HG03135 (cell line): ENCODE data around the gene ACTG2.
"Not testable (repeated sequence)": the region's sequence is repeated elsewhere in the genome, so short reads cannot be mapped to it uniquely, and the experiment has no call there.

Source experiments
- ATAC-seq: cut with Tn5 transposase; IDR thresholded peaks from one replicate; pipeline ENCODE4 v1.9.1; 2021; ENCODE audit warnings: mild to moderate bottlenecking, moderate library complexity; ENCODE audit not compliant: unreplicated experiment

The ACTG2 gene

DNA sequence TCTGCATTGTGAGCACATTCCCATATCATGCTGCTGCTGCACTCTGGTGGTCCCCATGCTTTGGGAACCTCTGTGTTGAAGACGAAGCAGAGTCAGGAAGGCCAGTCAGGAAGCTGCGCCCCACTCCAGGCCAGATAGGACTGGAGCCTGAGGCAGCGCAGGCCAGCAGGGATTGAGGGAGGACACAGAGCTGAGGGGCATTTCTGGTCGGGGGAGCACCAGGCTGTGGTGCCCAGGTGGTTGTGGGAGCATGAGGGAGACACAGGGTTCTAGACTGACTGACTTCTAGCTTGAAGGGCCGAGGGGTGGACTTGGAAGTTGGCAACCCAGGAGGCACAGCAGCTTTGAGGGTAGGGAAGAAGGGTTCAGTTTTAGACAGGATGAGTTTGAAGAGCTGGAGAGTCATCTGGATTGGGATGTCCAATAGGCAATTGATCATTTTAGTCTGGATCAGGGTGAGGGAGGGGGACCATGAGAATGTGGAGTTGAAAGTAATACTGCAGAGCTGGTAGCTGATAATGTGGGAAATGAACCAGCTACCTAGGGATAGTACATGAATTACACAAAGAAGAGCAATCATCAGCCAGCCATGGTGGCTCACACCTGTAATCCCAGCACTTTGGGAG is 1.4 kb upstream of the ACTG2 start:
- ATAC-seq: no peak

DNA sequence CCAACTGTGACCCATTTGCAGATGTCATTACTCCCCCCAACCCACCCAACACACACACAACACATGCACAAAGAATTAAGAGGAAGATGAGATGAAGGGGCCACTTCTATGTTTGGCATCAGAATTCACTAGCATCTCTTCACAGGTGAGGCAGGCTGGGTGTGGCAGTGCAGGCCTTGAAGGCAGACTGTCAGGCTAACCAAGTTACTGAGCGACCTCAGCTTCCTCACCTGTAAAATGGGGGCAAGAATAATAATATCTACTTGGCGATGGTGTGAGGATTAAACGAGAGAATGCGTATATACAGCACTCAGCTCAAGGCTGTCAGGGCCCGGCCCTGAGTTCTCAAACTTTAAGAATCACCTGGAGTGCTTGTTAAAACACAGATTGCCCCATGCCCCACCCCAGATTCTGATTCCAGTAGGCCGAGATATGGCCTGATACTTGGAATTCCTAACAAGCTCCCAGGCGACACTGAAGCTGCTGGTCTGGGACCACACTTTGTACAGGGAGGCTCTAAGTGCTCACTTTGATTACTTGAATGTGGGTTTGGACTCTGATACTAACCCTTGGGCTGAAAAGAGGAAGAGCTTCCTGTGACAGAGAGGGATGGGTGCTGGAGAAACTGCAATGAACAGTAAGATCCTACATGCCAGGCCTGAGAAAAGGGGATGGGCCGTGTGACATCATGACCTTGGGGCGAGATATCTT is 1.1 kb downstream of the ACTG2 start:
- ATAC-seq: no peak

DNA sequence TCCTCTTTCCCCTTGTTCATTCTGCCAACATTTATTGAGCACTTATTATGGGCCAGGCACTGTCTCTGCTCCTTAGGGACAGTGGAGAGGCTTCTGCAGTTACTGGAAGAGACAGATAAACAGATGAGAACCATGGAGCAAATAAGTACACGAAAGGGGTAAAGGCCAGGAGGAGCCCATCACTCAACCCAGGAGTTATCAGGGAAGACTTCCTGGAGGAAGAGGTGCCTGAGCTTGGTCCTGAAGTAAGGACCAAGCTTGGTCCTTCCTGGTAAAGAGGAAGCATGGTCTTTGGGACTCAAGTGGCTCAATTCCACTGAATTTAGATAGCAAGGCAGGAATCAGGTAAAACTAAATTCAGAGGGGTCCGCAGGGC is 1.7 kb downstream of the ACTG2 start:
- no peak for ATAC-seq

DNA sequence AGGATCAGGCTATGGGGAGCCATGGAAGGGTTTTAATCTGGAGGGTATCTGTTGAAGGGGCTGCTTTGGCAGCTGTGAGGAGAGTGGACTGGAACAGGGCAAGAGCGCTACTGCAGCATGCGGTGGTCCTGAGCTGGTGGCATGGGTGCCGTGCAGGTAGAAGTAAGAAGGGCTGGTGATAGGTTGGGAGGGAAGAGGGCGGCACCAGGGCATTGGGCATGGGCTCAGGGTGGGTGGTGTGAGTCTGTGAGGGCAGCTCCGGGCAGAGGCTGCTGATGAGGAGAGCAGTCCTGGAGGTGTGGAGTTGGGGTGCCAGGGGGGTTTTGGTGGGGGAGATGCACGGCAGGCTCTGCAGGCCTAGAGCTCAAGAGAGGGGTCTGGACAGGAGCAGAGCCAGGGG is 2.1 kb downstream of the ACTG2 start:
- ATAC-seq: no peak

DNA sequence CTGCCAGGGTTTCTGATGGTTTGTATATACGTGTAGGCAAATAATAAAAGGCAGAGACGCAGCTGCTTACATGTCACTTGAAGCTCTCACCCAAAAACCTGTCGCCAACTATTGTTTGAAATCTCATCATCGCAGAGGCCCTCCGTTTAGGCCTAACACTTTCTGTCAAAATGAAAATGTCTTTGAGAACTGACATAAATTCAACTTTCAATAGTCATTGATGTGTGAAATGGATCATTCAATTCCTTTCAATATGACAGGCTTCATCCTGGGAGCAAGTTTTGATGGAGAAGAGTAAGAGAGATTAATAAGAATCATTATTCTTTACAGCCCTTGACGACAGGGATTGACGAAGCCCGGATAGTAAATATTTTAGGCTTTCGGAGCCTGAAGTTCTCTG is 2.7 kb downstream of the ACTG2 start:
- no peak for ATAC-seq

DNA sequence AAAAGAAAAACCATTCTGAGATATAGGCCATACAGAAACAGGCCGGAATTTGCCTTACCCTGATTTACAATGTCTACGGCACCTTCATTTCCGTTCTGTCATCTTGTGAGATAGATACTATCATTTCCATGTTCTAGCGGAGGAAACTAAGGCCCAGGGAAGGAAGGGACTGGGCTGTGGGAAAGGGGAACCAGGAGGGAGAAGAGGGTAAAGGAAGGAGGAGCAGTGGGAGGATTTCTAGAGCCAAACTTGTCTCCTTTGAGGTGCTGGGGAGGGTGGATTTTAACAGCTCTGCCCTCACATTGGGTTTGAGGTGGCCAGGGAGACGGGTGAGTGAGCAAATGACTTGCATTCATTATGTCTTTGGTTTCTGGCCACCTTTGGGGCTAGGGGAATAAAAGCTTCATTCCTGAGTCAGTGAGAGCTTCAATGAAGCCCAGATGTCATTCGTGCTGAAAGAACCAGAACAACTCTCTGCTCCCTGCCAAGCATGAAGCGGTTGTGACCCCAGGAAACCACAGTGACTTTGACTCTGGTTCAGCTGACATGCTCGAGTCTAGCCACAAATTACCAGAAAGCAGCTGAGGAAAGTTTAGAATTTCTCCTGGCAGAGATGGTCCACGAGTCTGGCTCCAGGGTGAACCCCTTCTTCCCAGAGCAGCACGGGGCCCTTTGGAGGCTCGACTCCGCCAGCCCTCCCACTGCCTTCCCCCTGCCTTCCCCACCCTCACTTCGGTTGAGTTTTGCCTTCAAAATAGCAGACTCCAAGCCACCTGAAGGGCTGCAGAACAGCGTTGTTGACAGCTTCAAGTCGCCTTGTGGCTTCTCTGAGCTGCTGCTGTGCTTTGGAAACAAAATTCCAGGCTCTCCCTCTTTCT is 3.8 kb downstream of the ACTG2 start:
- ATAC-seq: no peak

DNA sequence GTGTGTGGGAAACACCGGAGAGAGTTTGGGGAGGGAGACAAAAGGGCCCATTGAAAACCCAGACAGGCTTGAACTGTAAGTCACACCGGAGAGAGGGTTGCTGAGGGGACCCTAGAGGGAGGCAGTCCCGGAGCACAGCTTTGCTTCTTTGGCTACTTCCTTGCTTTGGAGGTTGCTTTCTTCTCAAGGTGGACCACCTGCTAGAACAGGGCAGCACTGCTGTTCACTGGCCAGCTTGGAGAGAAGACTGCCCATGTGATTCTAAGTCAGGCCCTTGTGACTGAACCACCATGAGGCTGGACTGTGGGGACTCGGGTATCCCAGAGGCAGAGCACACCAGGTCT is 4.4 kb downstream of the ACTG2 start:
- ATAC-seq: no peak

DNA sequence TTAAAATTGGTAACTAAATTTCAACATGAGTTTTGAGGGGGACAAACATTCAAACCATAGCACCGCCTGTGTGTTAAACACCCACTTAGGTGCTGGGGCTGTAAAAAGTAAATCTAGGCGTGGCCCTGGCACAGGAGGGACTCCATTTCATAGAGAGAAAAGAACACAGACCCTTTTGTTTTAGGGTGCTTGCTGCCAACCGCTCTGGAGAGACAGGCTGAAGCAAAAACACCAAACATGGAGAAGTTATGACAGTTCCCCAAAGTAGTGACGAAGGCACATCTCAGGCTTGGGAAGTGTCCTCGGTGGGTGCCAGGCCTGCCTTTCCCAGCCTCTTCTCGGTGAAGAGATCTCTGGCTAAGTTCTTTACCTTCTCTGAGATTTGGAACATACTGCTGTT is 5.1 kb downstream of the ACTG2 start:
- no peak for ATAC-seq

DNA sequence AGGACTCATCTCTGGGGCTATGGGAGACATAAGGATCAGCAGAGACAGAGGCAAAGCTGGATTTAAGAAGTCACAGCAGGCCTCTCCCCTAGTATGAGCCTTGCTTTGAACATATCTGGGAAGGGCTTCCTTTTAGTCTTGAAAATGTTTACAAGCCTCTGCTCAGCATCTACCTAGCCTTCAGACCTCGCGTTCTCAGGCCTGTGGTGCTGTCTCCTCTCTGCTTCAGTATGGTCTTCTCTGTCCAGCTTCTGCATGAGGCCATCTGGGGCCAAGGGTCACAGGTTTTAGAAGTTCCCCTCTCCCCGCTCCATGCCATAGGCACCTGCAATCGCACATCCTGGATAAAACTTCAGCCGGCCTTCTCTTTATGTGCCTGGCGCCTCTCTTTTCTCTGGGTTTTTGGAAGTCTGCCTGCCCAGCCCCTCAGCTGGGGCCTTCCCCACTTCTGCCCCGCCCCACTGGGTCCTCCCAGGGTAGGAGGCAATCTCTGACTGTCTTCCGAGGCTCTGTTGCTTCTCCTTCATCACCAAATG is 7.1 kb downstream of the ACTG2 start:
- no peak for ATAC-seq

DNA sequence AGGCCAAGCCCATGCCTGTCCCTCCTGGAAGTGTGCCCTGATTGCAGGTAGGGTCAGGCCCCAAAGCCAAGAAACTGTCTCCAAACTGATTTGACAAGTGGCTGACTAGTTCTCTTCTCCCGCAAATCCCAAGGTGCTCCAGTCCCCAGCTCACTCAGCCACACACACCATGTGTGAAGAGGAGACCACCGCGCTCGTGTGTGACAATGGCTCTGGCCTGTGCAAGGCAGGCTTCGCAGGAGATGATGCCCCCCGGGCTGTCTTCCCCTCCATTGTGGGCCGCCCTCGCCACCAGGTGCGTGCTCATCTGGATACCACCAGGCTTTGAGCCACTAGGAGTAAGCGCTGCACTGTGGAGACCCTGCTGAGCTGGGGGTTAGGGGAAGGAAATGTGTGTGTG is 8.3 kb downstream of the ACTG2 start:
- no peak for ATAC-seq

DNA sequence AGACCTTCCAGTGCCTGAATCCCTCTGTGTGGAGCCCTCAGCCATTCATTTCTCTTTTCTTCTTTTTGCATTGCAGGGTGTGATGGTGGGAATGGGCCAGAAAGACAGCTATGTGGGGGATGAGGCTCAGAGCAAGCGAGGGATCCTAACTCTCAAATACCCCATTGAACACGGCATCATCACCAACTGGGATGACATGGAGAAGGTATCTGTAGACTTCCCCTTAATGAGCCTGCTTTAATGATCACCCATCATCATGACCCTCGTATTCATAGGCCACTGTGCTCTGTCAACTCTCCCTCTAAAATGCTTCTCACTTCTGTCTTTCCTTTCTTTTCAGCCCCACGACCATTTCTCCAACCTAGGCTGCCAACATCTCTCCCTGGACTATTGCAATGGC is 9.5 kb downstream of the ACTG2 start:
- ATAC-seq: no peak

DNA sequence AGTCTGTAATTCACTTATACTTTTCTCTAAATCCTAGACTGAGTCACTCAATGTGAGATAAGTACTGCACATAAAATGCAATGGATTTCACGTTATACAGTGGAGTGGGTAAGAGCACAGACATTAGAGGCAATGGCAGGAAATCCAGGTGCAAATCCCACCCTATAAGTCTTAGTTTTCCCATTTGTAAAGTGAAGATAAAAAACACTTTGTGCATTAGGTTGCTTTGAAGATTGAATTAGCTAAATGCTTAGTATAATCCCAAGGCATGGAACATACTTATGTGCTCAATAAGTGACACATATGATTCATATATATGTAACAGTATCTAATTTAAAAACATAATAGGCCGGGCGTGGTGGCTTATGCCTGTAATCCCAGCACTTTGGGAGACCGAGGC is 10.5 kb downstream of the ACTG2 start:
- no peak for ATAC-seq

DNA sequence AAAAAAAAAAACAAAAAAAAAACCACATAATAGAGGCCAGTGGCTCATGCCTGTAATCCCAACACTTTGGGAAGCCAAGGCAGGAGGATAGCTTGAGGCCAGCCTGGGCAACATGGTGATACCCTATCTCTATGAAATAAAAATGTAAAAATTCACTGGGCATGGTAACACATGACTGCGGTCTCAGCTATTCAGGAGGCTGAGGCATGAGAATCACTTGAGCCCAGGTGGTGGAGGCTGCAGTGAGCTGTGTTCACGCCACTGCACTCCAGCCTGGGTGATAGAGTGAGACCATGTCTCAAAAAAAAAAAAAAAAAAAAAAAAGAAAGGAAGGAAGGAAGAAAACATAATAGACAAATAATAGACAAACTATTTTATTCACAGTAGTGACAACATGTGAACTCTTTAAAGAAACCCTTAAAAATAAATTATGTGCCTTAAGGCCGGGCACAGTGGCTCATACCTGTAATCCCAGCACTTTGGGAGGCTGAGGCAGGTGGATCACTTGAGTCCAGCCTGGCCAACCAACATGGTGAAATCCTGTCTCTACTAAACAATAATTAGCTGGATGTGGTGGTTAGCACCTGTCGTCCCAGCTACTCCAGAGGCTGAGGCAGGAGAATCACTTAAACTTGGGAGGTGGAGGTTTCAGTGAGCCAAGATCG is 11.3 kb downstream of the ACTG2 start:
- not testable (repeated sequence) for ATAC-seq

DNA sequence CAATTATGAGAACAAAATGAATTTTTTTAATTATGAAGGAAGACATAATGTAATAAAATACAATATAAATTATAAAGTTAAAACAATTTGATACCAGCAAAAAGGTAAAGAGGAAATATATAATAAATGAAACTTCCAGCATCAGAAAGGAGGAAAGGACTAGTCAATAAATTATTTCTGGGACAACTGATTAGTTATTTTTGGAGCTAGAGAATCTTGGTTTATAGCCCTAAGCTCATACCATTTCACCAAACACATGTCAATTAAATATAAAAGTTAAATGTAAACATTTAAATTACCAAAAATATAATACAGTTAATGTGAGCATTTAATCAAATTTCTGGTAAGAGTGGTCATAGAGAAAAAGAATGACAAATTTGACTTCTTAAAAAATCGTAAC is 12.1 kb downstream of the ACTG2 start:
- ATAC-seq: no peak

DNA sequence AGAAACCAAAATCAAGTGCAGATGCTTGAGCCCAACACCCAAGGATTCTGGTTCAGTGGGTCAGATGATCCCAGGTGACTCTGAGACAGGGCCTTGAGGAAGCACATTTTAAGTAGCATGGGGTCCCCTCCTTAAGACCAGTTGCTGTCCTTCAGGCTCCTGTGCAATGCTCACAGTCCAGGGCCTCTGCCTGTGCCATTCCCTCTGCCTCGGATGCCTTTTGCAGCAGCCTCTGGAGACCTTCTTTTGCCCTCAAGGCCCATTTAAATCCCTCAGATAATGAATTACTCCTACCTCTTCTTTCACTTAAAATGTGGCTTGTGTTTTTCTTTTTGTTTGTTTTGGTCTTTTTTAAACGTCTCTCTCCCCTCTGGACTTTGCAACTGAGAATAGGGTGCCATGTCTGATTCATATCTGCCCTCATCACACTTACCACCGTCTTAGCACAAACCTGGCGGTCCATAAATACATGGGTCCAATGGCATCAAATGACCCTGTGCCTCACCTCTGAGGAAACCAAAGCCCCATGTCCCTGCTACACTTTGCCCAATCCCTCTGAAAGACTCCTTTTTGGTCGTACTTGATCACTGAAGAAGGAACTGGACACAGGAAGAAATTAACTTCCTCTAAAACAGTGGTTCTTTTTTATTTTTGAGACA is 14.2 kb downstream of the ACTG2 start:
- no peak for ATAC-seq

DNA sequence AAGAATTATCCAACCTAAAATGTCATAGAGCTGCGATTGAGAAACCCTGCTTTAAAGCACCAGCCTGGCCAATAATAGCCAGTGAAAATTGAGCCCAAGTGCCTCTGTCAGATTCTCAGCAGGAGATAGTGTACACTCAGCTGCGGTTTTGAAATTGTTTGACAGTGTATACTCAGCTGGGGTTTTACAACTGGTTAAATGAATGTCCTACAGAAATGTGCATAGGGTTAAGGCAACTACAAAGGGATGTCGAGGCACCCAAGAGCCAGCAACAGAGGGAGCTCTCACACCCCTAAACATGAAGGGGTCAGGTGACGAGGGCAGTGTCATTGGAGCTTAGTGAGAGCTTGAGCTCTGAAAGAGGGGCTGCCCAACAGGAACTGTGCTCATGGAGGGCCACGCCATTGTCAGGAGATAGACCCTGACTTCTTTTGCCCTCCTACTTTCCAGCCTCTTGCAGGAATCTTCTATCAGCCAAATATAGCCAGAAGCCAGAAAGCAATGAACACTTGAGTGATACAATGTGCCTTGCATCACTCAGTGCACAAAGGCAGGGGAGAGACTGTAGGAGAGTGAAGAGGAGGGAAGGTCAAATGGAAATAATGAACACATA is 15.1 kb downstream of the ACTG2 start:
- ATAC-seq: no peak

DNA sequence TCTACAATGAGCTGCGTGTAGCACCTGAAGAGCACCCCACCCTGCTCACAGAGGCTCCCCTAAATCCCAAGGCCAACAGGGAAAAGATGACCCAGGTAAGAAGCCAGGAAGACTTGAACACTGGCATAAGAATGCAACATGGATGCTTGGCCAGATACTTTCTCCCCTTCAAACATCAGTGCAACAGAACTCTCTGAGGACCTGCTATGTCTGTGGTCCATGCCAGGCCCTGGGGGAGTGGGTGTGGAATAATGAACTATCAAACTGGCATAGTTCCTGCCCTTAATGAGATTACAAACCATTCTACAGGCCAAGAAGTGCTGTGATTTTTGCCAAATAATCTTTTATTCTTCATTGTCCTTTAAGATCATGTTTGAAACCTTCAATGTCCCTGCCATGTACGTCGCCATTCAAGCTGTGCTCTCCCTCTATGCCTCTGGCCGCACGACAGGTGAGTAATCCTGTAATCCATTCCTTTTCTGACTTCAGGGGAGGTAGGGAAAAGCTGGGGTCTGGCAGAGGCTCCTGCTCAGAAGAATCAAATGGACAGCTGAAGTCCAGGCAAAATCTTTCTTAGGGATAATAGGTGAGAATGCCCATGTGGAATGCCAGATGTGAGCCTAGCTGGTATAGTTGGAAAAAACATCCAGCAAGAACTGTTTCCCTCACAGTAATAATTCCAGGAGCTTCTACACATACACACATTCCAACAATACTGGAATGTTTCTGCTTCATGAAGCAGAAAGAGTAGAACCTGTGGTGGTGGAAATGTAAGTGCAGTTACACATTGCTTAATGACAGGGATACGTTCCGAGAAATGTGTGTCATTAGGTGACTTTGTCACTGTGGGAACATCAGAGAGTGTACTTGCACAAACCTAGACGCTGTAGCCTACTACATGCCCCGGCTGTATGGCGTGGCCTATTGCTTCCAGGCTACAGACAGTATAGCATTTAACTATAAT is 16.2 kb downstream of the ACTG2 start:
- no peak for ATAC-seq

DNA sequence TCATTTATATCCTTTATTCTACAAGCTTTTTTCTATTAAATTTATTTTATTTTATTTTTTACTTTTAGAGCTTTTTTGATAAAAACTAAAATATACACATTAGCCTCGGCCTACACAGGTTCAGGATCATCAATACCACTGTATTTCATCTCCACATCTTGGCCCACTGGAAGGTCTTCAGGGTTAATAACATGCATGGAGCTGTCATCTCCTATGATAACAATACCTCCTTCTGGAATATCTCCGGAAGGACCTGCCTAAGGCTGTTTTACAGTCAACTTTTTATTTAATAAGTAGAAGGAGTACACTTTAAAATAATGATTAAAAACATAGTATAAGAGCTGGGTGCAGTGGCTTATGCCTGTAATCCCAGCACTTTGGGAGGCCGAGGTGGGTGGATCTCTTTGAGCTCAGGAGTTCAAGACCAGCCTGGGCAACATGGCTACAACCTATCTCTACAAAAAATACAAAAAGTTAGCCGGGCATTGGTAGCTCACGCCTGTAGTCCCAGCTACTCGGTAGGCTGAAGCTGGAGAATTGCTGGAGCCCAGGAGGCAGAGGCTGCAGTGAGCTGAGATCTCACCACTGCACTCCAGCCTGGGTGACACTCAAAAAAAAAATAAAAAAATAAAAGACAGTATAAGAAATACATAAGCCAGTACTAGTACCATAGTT is 18.2 kb downstream of the ACTG2 start:
- ATAC-seq: no peak
